ENCODE measurements around the gene FLVCR1. TPM values are rescaled to one million over a fixed set of nuclear protein-coding genes. Genes with fewer than 3 reads are reported as not detected.
A peak's percentile ranks its signal among the peaks of the same experiment; 100 is the strongest.

FLVCR1 gene
- total RNA-seq, 2 donors from 2014 or later = 47.3 to 49.2 TPM

DNA sequence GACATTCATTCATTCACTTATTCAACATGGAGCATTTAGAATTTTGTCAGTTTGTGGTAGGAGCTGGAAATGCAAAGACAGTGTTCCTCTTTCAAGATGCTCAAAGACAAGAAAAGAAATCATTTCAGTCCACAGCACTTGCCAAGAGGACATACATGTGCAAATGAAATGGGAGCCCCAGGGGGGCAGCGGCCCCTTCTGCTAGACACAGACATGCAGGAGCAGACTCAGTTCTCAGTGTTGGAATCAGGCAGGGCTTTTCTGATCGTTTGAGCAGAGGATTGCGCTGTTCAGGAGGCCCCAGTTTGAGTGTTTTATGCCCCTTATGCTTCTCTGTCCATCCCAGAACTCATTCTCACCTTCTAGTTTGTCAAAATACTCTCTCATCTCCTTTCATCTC, 56.7 kb downstream of the FLVCR1 start:
- TF ChIP-seq, protein P1, sequence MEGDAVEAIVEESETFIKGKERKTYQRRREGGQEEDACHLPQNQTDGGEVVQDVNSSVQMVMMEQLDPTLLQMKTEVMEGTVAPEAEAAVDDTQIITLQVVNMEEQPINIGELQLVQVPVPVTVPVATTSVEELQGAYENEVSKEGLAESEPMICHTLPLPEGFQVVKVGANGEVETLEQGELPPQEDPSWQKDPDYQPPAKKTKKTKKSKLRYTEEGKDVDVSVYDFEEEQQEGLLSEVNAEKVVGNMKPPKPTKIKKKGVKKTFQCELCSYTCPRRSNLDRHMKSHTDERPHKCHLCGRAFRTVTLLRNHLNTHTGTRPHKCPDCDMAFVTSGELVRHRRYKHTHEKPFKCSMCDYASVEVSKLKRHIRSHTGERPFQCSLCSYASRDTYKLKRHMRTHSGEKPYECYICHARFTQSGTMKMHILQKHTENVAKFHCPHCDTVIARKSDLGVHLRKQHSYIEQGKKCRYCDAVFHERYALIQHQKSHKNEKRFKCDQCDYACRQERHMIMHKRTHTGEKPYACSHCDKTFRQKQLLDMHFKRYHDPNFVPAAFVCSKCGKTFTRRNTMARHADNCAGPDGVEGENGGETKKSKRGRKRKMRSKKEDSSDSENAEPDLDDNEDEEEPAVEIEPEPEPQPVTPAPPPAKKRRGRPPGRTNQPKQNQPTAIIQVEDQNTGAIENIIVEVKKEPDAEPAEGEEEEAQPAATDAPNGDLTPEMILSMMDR (conservative IDR thresholded peaks at IDR 0.05) = no peak
- 27 to 37% methylated on average over 3 of the region's 3 CpGs for WGBS, 2 experiments (ENCODE audit: insufficient coverage in 1 of 2, insufficient read length in 1 of 2)
- H3K27me3 ChIP-seq (ENCODE audit: control insufficient read depth, insufficient read depth, low read length, poor library complexity, severe bottlenecking) = no peaks in the 10 kb centered on the region
- no peak overlapping the region for H3K4me3 ChIP-seq (ENCODE audit: low read length)
- peaks cover 8% of the 10 kb centered on the region for H3K4me1 ChIP-seq (ENCODE audit: control insufficient read depth, insufficient read depth, low read length)
- H3K4me3 Mint-ChIP-seq = peak overlapping the region; percentile 73
- no peaks in the 10 kb centered on the region for H3K27me3 Mint-ChIP-seq (ENCODE audit: insufficient read depth)
- peak overlapping the region; percentile 83 for H3K27ac Mint-ChIP-seq
- H3K9me3 ChIP-seq (ENCODE audit: control insufficient read depth, low read length) = no peaks in the 10 kb centered on the region
- no peaks in the 10 kb centered on the region for H3K36me3 ChIP-seq (ENCODE audit: control insufficient read depth, insufficient read depth, low read length)
- no peak overlapping the region for H3K27ac ChIP-seq (ENCODE audit: low read depth, low read length)
- peak; percentile 85 for DNase-seq
- no peaks in the 10 kb centered on the region for H3K9me3 Mint-ChIP-seq
- peaks cover 4% of the 10 kb centered on the region for H3K36me3 Mint-ChIP-seq (ENCODE audit: low read depth)
- H3K9ac ChIP-seq (ENCODE audit: extremely low read depth, low read length, poor library complexity, severe bottlenecking) = no peak overlapping the region
- H3K4me1 Mint-ChIP-seq = peaks cover 53% of the 10 kb centered on the region

DNA sequence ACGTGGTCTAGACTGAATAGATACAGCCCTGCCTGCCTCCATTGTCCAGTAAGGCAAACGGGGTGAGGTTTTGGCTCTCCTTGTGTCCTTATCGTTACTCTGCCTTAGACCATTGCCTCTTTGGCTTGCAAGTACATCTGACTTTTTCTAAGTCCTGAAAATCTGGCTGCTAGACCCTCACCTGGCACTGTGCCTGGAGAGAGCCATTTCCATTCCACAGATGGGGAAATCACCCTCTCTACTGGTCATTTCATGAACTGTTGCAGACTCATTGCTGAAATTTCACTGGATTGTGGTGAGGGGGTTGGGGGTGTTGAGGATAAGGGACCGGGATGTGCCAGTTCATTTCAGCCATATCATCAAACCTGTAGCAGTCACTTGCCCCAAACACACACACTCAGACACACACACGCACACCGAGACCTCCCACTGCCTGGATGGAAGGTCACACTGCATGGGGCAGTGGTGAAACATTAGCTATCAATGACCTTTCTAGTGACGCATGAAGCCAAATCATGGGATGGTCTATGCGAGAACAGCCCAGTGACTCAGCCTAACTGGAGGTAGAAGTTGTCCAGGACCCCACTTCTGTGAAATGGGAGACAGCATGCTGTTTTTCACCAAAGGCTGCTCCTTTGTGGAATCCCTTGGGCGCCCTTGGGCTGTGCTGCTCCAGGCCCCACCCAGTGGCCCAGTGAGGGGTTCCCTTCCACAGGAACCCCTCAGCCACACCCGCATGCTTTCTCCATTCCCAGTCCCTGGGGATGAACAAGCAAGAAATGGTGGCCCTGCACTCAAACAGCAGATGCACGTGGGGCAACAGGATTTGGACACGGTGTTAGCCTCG, 57.4 kb downstream of the FLVCR1 start:
- peaks cover 47% of the 10 kb centered on the region for H3K4me1 Mint-ChIP-seq
- H3K27ac Mint-ChIP-seq = peak overlapping the region; percentile 83
- H3K36me3 Mint-ChIP-seq (ENCODE audit: low read depth) = peaks cover 4% of the 10 kb centered on the region

DNA sequence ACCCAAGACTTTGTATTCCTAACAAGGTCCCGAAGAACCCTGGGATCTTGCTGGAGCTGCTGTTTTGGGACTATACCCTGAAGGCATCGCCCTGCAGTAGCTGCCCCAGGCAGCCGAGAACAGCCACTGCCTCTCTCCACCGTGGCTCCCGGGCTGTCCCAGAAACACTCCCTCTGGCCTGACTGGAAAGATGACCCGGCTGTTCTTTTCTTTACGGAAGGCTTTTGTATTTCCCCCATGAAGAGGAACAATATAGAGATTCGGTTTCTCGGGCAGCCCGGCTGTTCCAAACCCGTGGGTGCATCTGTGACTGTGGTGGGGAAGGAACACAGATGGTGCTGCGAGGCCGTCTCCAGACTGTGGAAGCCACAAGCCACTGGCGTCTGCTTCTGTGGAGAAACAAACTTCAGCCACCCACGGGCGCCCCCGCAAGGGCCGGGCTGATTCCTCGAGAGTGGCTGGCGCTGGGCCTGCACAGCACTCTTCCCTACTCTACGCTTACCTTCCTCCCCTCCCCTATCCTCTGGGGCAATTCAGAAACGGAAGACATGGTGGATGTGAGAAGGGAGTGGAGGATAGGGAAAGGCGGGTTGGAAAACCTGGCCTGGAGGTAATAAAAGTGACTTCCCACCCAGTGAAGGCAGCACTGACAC, 58.5 kb downstream of the FLVCR1 start:
- no peaks in the 10 kb centered on the region for H3K9me3 ChIP-seq (ENCODE audit: control insufficient read depth, low read length)
- H3K27ac ChIP-seq (ENCODE audit: low read depth, low read length) = peak overlapping the region; percentile 58
- no peaks in the 10 kb centered on the region for H3K27me3 ChIP-seq (ENCODE audit: control insufficient read depth, insufficient read depth, low read length, poor library complexity, severe bottlenecking)
- H3K27ac Mint-ChIP-seq = peak overlapping the region; percentile 41
- H3K4me3 ChIP-seq (ENCODE audit: low read length) = no peak overlapping the region
- H3K4me1 ChIP-seq (ENCODE audit: control insufficient read depth, insufficient read depth, low read length) = peaks cover 8% of the 10 kb centered on the region
- no peaks in the 10 kb centered on the region for H3K36me3 ChIP-seq (ENCODE audit: control insufficient read depth, insufficient read depth, low read length)
- peaks cover 4% of the 10 kb centered on the region for H3K36me3 Mint-ChIP-seq (ENCODE audit: low read depth)
- H3K9ac ChIP-seq (ENCODE audit: extremely low read depth, low read length, poor library complexity, severe bottlenecking) = no peak overlapping the region
- H3K9me3 Mint-ChIP-seq = no peaks in the 10 kb centered on the region
- peak overlapping the region; percentile 35 for H3K4me3 Mint-ChIP-seq
- peaks cover 42% of the 10 kb centered on the region for H3K4me1 Mint-ChIP-seq
- TF ChIP-seq, protein P1 (conservative IDR thresholded peaks at IDR 0.05) = no peak
- H3K27me3 Mint-ChIP-seq (ENCODE audit: insufficient read depth) = no peaks in the 10 kb centered on the region
- 48 to 68% methylated on average over 12 to 22 of the region's 23 CpGs for WGBS, 2 experiments (ENCODE audit: insufficient coverage in 1 of 2, insufficient read length in 1 of 2)
- DNase-seq = peak; percentile 89

More for the DNA sequence above, 57.4 kb downstream of the FLVCR1 start:
- no peak overlapping the region for H3K4me3 ChIP-seq (ENCODE audit: low read length)
- 61 to 65% methylated on average over 10 to 12 of the region's 13 CpGs for WGBS, 2 experiments (ENCODE audit: insufficient coverage in 1 of 2, insufficient read length in 1 of 2)
- TF ChIP-seq, protein P1 (conservative IDR thresholded peaks at IDR 0.05) = peak; percentile 78
- H3K27me3 ChIP-seq (ENCODE audit: control insufficient read depth, insufficient read depth, low read length, poor library complexity, severe bottlenecking) = no peaks in the 10 kb centered on the region
- no peaks in the 10 kb centered on the region for H3K9me3 ChIP-seq (ENCODE audit: control insufficient read depth, low read length)
- Mint-ChIP-seq H3K4me3 (peak overlapping the region; percentile 73), H3K27me3 (ENCODE audit: insufficient read depth) (no peaks in the 10 kb centered on the region), H3K9me3 (no peaks in the 10 kb centered on the region)
- no peak overlapping the region for H3K27ac ChIP-seq (ENCODE audit: low read depth, low read length)
- H3K9ac ChIP-seq (ENCODE audit: extremely low read depth, low read length, poor library complexity, severe bottlenecking) = no peak overlapping the region
- peaks cover 8% of the 10 kb centered on the region for H3K4me1 ChIP-seq (ENCODE audit: control insufficient read depth, insufficient read depth, low read length)
- no peaks in the 10 kb centered on the region for H3K36me3 ChIP-seq (ENCODE audit: control insufficient read depth, insufficient read depth, low read length)
- DNase-seq = peak; percentile 83
